HCT116 (cell line): ENCODE measurements around the gene TF. TPM values are rescaled to one million over a fixed set of nuclear protein-coding genes. Genes with fewer than 3 reads are reported as not detected.

Source experiments
- ATAC-seq: fragments of 200-7000 bp; cut with Tn5 transposase; 2 replicates; pipeline ENCODE4 v1.9.1; 2020; ENCODE audit warnings: mild to moderate bottlenecking, moderate library complexity
- BruUV-seq: library from RNA; stranded (reverse); fragments of 400-500 nt; replicated peaks from 2 replicates; lab custom pipeline; 2021; lab: Mats Ljungman, UMichigan
- CTCF ChIA-PET: fragments of 300-600 bp; sonication (Branson Sonifier 250); formaldehyde crosslinking; loops from one replicate; lab custom pipeline; 2021; ENCODE audit warnings: antibody characterized with exemption; lab: Charles Lee
- POLR2A ChIA-PET: fragments of 300-600, 350-600 bp; sonication (Branson Sonifier 250); formaldehyde crosslinking; loops from one replicate; lab custom pipeline; 2021; ENCODE audit warnings: antibody characterized with exemption; lab: Charles Lee
- RAD21 ChIA-PET, 2 experiments: fragments of 300-600 bp; sonication (Branson Sonifier 250); formaldehyde crosslinking; loops; one replicate each; lab custom pipeline; 2023; ENCODE audit warnings: low total read pairs in 2 of 2; ENCODE audit not compliant: uncharacterized antibody in 2 of 2, unreplicated experiment in 2 of 2, low non-redundant PET in 1 of 2; lab: Charles Lee
- DNase-seq: peaks from one replicate; pipeline ENCODE4 v3.0.0-alpha.2; 2010; ENCODE audit warnings: low read depth, low spot score
- H2AFZ ChIP-seq: fragments of 200-600 bp; shearing (Covaris generic), sonication (generic); 2 replicates; pipeline ENCODE4 v1.6.1; 2017; ENCODE audit warnings: low read depth, mixed run types, mixed read lengths, antibody characterized with exemption, low read length; ENCODE audit not compliant: poor library complexity, severe bottlenecking
- H3K27ac ChIP-seq: 2 replicates; pipeline ENCODE4 v1.5.1; 2012; ENCODE audit warnings: low read depth, low read length
- H3K27me3 ChIP-seq: fragments of 200-600 bp; sonication (generic); 2 replicates; pipeline ENCODE4 v1.6.1; 2016; ENCODE audit warnings: mixed run types, low read length, mixed read lengths; ENCODE audit not compliant: insufficient read depth
- H3K36me3 ChIP-seq, 2 experiments: fragments of 200-500 bp in 1 of 2; fragments of 200-600 bp in 1 of 2; sonication (Bioruptor generic) in 1 of 2; sonication (generic) in 1 of 2; 2 replicates each; pipeline versions ENCODE4 v1.5.1 to v1.6.1; 2014 to 2016; ENCODE audit warnings: low read length in 2 of 2, inconsistent platforms in 1 of 2, mixed read lengths in 1 of 2, mixed run types in 1 of 2; ENCODE audit not compliant: insufficient read depth in 2 of 2, control insufficient read depth in 1 of 2
- H3K4me1 ChIP-seq, 2 experiments: fragments of 200-600 bp in 1 of 2; sonication (generic) in 1 of 2; 2 replicates each; pipeline versions ENCODE4 v1.5.1 to v1.6.1; 2012 to 2017; ENCODE audit warnings: low read length in 2 of 2, inconsistent platforms in 1 of 2, mild to moderate bottlenecking in 1 of 2, mixed read lengths in 1 of 2, mixed run types in 1 of 2, moderate library complexity in 1 of 2; ENCODE audit not compliant: insufficient read depth in 2 of 2, control insufficient read depth in 1 of 2
- H3K4me2 ChIP-seq: fragments of 200-600 bp; sonication (generic); 2 replicates; pipeline ENCODE4 v1.6.1; 2017; ENCODE audit warnings: mixed run types, low read length, mixed read lengths
- H3K4me3 ChIP-seq, 2 experiments: fragments of 200-600 bp in 1 of 2; sonication (generic) in 1 of 2; replicated peaks in 1 of 2; 2 replicates each; pipeline ENCODE4 v1.5.1; 2011 to 2016; ENCODE audit warnings: low read length in 2 of 2, control low read depth in 1 of 2, low read depth in 1 of 2, mild to moderate bottlenecking in 1 of 2, mixed read lengths in 1 of 2, mixed run types in 1 of 2
- H3K79me2 ChIP-seq: fragments of 200-600 bp; sonication (generic); 2 replicates; pipeline ENCODE4 v1.6.1; 2017; ENCODE audit warnings: mild to moderate bottlenecking, mixed run types, low read length, moderate library complexity, mixed read lengths; ENCODE audit not compliant: insufficient read depth
- H3K9ac ChIP-seq: fragments of 200-600 bp; sonication (generic); 2 replicates; pipeline ENCODE4 v1.6.1; 2016; ENCODE audit warnings: low read length, mixed read lengths
- H3K9me2 ChIP-seq: fragments of 200-600 bp; sonication (generic), shearing (Covaris generic); 2 replicates; pipeline ENCODE4 v1.6.1; 2017; ENCODE audit warnings: mixed run types, mild to moderate bottlenecking, moderate library complexity; ENCODE audit not compliant: insufficient read depth
- H3K9me3 ChIP-seq, 2 experiments: fragments of 200-500 bp in 1 of 2; fragments of 200-600 bp in 1 of 2; sonication (Bioruptor generic) in 1 of 2; sonication (generic) in 1 of 2; 2 replicates each; pipeline ENCODE4 v1.6.1; 2014 to 2017; ENCODE audit warnings: low read length in 2 of 2, mixed read lengths in 2 of 2, inconsistent platforms in 1 of 2, low read depth in 1 of 2, mild to moderate bottlenecking in 1 of 2, mixed run types in 1 of 2, moderate library complexity in 1 of 2; ENCODE audit not compliant: control insufficient read depth in 1 of 2, insufficient read depth in 1 of 2
- H4K20me1 ChIP-seq: fragments of 200-600 bp; sonication (generic), shearing (Covaris generic); 2 replicates; pipeline ENCODE4 v1.6.1; 2017; ENCODE audit warnings: mixed run types, mild to moderate bottlenecking, moderate library complexity; ENCODE audit not compliant: insufficient read depth
- CBX3 ChIP-seq: IDR thresholded peaks from 2 replicates; pipeline ENCODE4 v1.6.1; 2012; ENCODE audit warnings: low read depth
- CEBPB ChIP-seq: IDR thresholded peaks from 2 replicates; pipeline ENCODE4 v1.6.1; 2012; ENCODE audit warnings: low read depth
- EGR1 ChIP-seq: IDR thresholded peaks from 2 replicates; pipeline ENCODE4 v1.6.1; 2012; ENCODE audit warnings: low read depth
- ELF1 ChIP-seq: IDR thresholded peaks from 2 replicates; pipeline ENCODE4 v1.6.1; 2012; ENCODE audit warnings: low read depth, borderline replicate concordance
- FOSL1 ChIP-seq: IDR thresholded peaks from 2 replicates; pipeline ENCODE4 v1.6.1; 2012; ENCODE audit warnings: low read depth
- MAX ChIP-seq: IDR thresholded peaks from 2 replicates; pipeline ENCODE4 v1.6.1; 2012
- POLR2AphosphoS5 ChIP-seq: IDR thresholded peaks from 2 replicates; pipeline ENCODE4 v1.6.1; 2011; ENCODE audit warnings: mild to moderate bottlenecking, low read depth, low read length, moderate library complexity
- RAD21 ChIP-seq: IDR thresholded peaks from 2 replicates; pipeline ENCODE4 v1.6.1; 2012; ENCODE audit warnings: low read depth, mild to moderate bottlenecking
- SIN3A ChIP-seq: IDR thresholded peaks from 2 replicates; pipeline ENCODE4 v1.6.1; 2012; ENCODE audit warnings: low read depth
- SRF ChIP-seq: IDR thresholded peaks from 2 replicates; pipeline ENCODE4 v1.6.1; 2012; ENCODE audit warnings: low read depth
- TCF7L2 ChIP-seq: IDR thresholded peaks from 2 replicates; pipeline ENCODE4 v1.7.0; 2011; ENCODE audit warnings: borderline replicate concordance, inconsistent platforms; ENCODE audit not compliant: insufficient read depth, insufficient read length; ENCODE audit errors: extremely low read depth
- YY1 ChIP-seq: IDR thresholded peaks from 2 replicates; pipeline ENCODE4 v1.6.1; 2011; ENCODE audit warnings: low read length, low read depth, moderate library complexity, mild to moderate bottlenecking; ENCODE audit not compliant: insufficient replicate concordance; ENCODE audit errors: extremely low read depth
- ZBTB33 ChIP-seq: IDR thresholded peaks from 2 replicates; pipeline ENCODE4 v1.6.1; 2011; ENCODE audit warnings: mild to moderate bottlenecking, low read length, moderate library complexity; ENCODE audit not compliant: insufficient replicate concordance; ENCODE audit errors: extremely low read depth
- ZFX ChIP-seq: fragments of 450-650 bp; IDR thresholded peaks from 2 replicates; pipeline ENCODE4 v1.6.1; 2017
- intact Hi-C: fragments of 100-400 bp; cut with micrococcal nuclease; formaldehyde crosslinking; loops from 2 replicates; pipeline ENCODE4 v1.10.0; 2022
- total RNA-seq: library from RNA; stranded (reverse); gene quantifications from one replicate; pipeline ENCODE4 v1.2.1, GENCODE V29; 2021; ENCODE audit not compliant: unreplicated experiment
- TF ChIP-seq, protein P1 (sequence below): IDR thresholded peaks from 2 replicates; pipeline ENCODE4 v1.6.1; 2012; ENCODE audit warnings: low read depth
- TF ChIP-seq, protein P2 (sequence below): IDR thresholded peaks from 2 replicates; pipeline ENCODE4 v1.6.1; 2012
- TF ChIP-seq, protein P3 (sequence below), 3 experiments: fragments of 200-600 bp in 1 of 3; sonication (generic) in 1 of 3; IDR thresholded peaks in 2 of 3; conservative IDR thresholded peaks in 1 of 3; 2 replicates each; pipeline ENCODE4 v1.5.1; 2012 to 2017; ENCODE audit warnings: low read depth in 2 of 3, low read length in 2 of 3, antibody characterized with exemption in 1 of 3, borderline replicate concordance in 1 of 3, control low read depth in 1 of 3, mild to moderate bottlenecking in 1 of 3, mixed read lengths in 1 of 3, mixed run types in 1 of 3, moderate library complexity in 1 of 3; ENCODE audit not compliant: insufficient read depth in 1 of 3

The TF gene
- total RNA-seq, 1 experiment from 2014 or later: 10.4 TPM

GRCh38 chr3:133758964-133759739 lies 13.0 kb downstream of the TF start:
- Histone ChIP-seq H3K9ac (no peak overlapping the region), H3K4me2 (no peak overlapping the region), H3K9me2 (no peaks in the 10 kb centered on the region), H3K27ac (no peak overlapping the region), H3K79me2 (no peaks in the 10 kb centered on the region), H3K36me3 (no peaks in the 10 kb centered on the region), H2AFZ (no peak overlapping the region), H3K4me3 (no peak overlapping the region), H3K9me3 (no peaks in the 10 kb centered on the region), H3K4me1 (no peaks in the 10 kb centered on the region), H3K27me3 (peaks cover 25% of the 10 kb centered on the region), H4K20me1 (no peaks in the 10 kb centered on the region)
- RAD21 ChIA-PET: no interaction called here
- CTCF ChIA-PET: no interaction called here
- intact Hi-C loops: no loop called here
- POLR2A ChIA-PET: no interaction called here
- ATAC-seq: no peak
- no peak for TF ChIP-seq ELF1
- TF ChIP-seq SIN3A: no peak
- no peak for TF ChIP-seq SRF
- no peak for TF ChIP-seq POLR2AphosphoS5
- TF ChIP-seq FOSL1: no peak
- no peak for TF ChIP-seq ZBTB33
- TF ChIP-seq, protein P1, sequence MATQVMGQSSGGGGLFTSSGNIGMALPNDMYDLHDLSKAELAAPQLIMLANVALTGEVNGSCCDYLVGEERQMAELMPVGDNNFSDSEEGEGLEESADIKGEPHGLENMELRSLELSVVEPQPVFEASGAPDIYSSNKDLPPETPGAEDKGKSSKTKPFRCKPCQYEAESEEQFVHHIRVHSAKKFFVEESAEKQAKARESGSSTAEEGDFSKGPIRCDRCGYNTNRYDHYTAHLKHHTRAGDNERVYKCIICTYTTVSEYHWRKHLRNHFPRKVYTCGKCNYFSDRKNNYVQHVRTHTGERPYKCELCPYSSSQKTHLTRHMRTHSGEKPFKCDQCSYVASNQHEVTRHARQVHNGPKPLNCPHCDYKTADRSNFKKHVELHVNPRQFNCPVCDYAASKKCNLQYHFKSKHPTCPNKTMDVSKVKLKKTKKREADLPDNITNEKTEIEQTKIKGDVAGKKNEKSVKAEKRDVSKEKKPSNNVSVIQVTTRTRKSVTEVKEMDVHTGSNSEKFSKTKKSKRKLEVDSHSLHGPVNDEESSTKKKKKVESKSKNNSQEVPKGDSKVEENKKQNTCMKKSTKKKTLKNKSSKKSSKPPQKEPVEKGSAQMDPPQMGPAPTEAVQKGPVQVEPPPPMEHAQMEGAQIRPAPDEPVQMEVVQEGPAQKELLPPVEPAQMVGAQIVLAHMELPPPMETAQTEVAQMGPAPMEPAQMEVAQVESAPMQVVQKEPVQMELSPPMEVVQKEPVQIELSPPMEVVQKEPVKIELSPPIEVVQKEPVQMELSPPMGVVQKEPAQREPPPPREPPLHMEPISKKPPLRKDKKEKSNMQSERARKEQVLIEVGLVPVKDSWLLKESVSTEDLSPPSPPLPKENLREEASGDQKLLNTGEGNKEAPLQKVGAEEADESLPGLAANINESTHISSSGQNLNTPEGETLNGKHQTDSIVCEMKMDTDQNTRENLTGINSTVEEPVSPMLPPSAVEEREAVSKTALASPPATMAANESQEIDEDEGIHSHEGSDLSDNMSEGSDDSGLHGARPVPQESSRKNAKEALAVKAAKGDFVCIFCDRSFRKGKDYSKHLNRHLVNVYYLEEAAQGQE: no peak
- no peak for TF ChIP-seq TCF7L2
- no peak for TF ChIP-seq MAX
- TF ChIP-seq YY1: no peak
- no peak for TF ChIP-seq EGR1
- TF ChIP-seq, protein P2, sequence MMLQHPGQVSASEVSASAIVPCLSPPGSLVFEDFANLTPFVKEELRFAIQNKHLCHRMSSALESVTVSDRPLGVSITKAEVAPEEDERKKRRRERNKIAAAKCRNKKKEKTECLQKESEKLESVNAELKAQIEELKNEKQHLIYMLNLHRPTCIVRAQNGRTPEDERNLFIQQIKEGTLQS: no peak
- no peak for TF ChIP-seq RAD21
- TF ChIP-seq, protein P3, sequence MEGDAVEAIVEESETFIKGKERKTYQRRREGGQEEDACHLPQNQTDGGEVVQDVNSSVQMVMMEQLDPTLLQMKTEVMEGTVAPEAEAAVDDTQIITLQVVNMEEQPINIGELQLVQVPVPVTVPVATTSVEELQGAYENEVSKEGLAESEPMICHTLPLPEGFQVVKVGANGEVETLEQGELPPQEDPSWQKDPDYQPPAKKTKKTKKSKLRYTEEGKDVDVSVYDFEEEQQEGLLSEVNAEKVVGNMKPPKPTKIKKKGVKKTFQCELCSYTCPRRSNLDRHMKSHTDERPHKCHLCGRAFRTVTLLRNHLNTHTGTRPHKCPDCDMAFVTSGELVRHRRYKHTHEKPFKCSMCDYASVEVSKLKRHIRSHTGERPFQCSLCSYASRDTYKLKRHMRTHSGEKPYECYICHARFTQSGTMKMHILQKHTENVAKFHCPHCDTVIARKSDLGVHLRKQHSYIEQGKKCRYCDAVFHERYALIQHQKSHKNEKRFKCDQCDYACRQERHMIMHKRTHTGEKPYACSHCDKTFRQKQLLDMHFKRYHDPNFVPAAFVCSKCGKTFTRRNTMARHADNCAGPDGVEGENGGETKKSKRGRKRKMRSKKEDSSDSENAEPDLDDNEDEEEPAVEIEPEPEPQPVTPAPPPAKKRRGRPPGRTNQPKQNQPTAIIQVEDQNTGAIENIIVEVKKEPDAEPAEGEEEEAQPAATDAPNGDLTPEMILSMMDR (IDR thresholded peaks at IDR 0.05 in 2 of 3, conservative IDR thresholded peaks at IDR 0.05 in 1 of 3; ENCODE audit: borderline replicate concordance in 1 of 3, insufficient read depth in 1 of 3, low read depth in 2 of 3, low read length in 2 of 3): no peak
- TF ChIP-seq CEBPB: no peak
- TF ChIP-seq ZFX: no peak
- no peak for TF ChIP-seq CBX3
- no TSS peak for BruUV-seq
- DNase-seq: no peak
